Hepatocyte (in vitro differentiated cells): Measurements from ENCODE around the gene SAMD13. TPM values are rescaled to one million over a fixed set of nuclear protein-coding genes. Genes with fewer than 3 reads are reported as not detected.

ENCODE experiments used
- DNase-seq: peaks from one replicate; pipeline ENCODE4 v3.0.0-alpha.2; 2016; ENCODE audit warnings: low spot score
- H2AFZ ChIP-seq: fragments of 200-600 bp; sonication (generic); 2 replicates; pipeline ENCODE4 v1.6.0; 2016; ENCODE audit warnings: antibody characterized with exemption, mild to moderate bottlenecking
- H3K27ac ChIP-seq: fragments of 200-600 bp; sonication (generic); 2 replicates; pipeline ENCODE4 v1.5.1; 2016; ENCODE audit warnings: mild to moderate bottlenecking
- H3K27me3 ChIP-seq: fragments of 200-600 bp; sonication (generic); 2 replicates; pipeline ENCODE4 v1.6.1; 2016
- H3K36me3 ChIP-seq: fragments of 200-600 bp; sonication (generic); replicated peaks from 2 replicates; pipeline ENCODE4 v1.5.1; 2016; ENCODE audit warnings: low read depth; ENCODE audit not compliant: insufficient read depth
- H3K4me1 ChIP-seq: fragments of 200-600 bp; sonication (generic); 2 replicates; pipeline ENCODE4 v1.5.1; 2016; ENCODE audit warnings: mild to moderate bottlenecking, moderate library complexity; ENCODE audit not compliant: insufficient read depth
- H3K4me2 ChIP-seq: fragments of 200-600 bp; sonication (generic); 2 replicates; pipeline ENCODE4 v1.6.0; 2016
- H3K4me3 ChIP-seq: fragments of 200-600 bp; sonication (generic); 2 replicates; pipeline ENCODE4 v1.5.1; 2016; ENCODE audit warnings: mild to moderate bottlenecking
- H3K79me2 ChIP-seq: fragments of 200-600 bp; sonication (generic); 2 replicates; pipeline ENCODE4 v1.6.0; 2017; ENCODE audit warnings: mild to moderate bottlenecking
- H3K9me2 ChIP-seq: fragments of 200-600 bp; sonication (generic); replicated peaks from 2 replicates; pipeline ENCODE4 v1.6.0; 2017; ENCODE audit warnings: mild to moderate bottlenecking; ENCODE audit not compliant: insufficient read depth
- H3K9me3 ChIP-seq: fragments of 200-600 bp; sonication (generic); 2 replicates; pipeline ENCODE4 v1.5.1; 2016; ENCODE audit warnings: low read depth, mild to moderate bottlenecking
- H4K20me1 ChIP-seq: fragments of 200-600 bp; sonication (generic); 2 replicates; pipeline ENCODE4 v1.6.0; 2016; ENCODE audit warnings: mild to moderate bottlenecking; ENCODE audit not compliant: insufficient read depth, poor library complexity, severe bottlenecking
- CTCF ChIP-seq: fragments of 200-600 bp; sonication (generic); IDR thresholded peaks from 2 replicates; pipeline ENCODE4 v1.5.1; 2016; ENCODE audit warnings: antibody characterized with exemption, mild to moderate bottlenecking; ENCODE audit not compliant: poor library complexity
- EZH2 ChIP-seq: fragments of 200-600 bp; sonication (generic); IDR thresholded peaks from 2 replicates; pipeline ENCODE4 v1.6.1; 2016; ENCODE audit warnings: antibody characterized with exemption, mild to moderate bottlenecking, borderline replicate concordance
- EZH2phosphoT487 ChIP-seq: fragments of 200-600 bp; sonication (generic); IDR thresholded peaks from one replicate; pipeline ENCODE4 v1.6.1; 2018; ENCODE audit warnings: antibody characterized with exemption, mild to moderate bottlenecking, low read depth, moderate library complexity; ENCODE audit not compliant: unreplicated experiment, severe bottlenecking
- WGBS: methylation state at CpG from one replicate; pipeline ENCODE4 v1.1.6; 2016; ENCODE audit warnings: low lambda C conversion rate; ENCODE audit errors: missing lambda C conversion rate; 5-methylcytosine and 5-hydroxymethylcytosine counted together
- polyA plus RNA-seq: library from polyadenylated mRNA; unstranded; fragments of >200 nt; fragmentation: Nextera tagmentation; extraction: Ambion mirVana; gene quantifications from 2 replicates; pipeline ENCODE4 v1.2.1, GENCODE V29; 2016
- total RNA-seq: library from RNA; depleted of rRNA; stranded (reverse); fragments of >200 nt; gene quantifications from 2 replicates; pipeline ENCODE4 v1.2.3, GENCODE V29; 2014

SAMD13 gene
- 1.3 and 2.4 TPM in 2 replicates for total RNA-seq
- 0.88 and 2.6 TPM in 2 replicates for polyA plus RNA-seq

- Histone ChIP-seq H3K4me1 (peaks cover 28% of the 10 kb centered on the region), H3K79me2 (no peaks in the 10 kb centered on the region), H4K20me1 (no peaks in the 10 kb centered on the region), H3K9me2 (no peaks in the 10 kb centered on the region), H2AFZ (peak within 1 kb of the TSS; percentile 76), H3K27me3 (no peaks in the 10 kb centered on the region), H3K27ac (peak within 1 kb of the TSS; percentile 69), H3K9me3 (no peaks in the 10 kb centered on the region), H3K4me3 (peak within 1 kb of the TSS; percentile 5), H3K36me3 (no peaks in the 10 kb centered on the region), H3K4me2 (peak within 1 kb of the TSS; percentile 72)
- peak; percentile 70 for DNase-seq
- TF ChIP-seq EZH2phosphoT487, result no peak
- no peak for TF ChIP-seq EZH2
- no peak for TF ChIP-seq CTCF
- WGBS, result 54% methylated on average over 5 of the region's 5 CpGs
These were observed at the start of gene SAMD13 for GRCh38 chr1:84301004-84301784. SAMD13 (plus strand) TSS chr1:84301708; CDS start chr1:84303235, 1,527 bp downstream.

GRCh38 chr1:84253036-84253435, 48.5 kb upstream of the SAMD13 start:
- TF ChIP-seq EZH2phosphoT487 (no peak), CTCF (no peak), EZH2 (no peak)
- no peak for DNase-seq
- Histone ChIP-seq H3K4me3 (no peak overlapping the region), H3K79me2 (no peaks in the 10 kb centered on the region), H2AFZ (no peak overlapping the region), H3K9me2 (no peaks in the 10 kb centered on the region), H3K4me1 (no peaks in the 10 kb centered on the region), H3K27me3 (no peaks in the 10 kb centered on the region), H3K27ac (no peak overlapping the region), H4K20me1 (no peaks in the 10 kb centered on the region), H3K9me3 (no peaks in the 10 kb centered on the region), H3K36me3 (no peaks in the 10 kb centered on the region), H3K4me2 (no peak overlapping the region)
- WGBS, result 89% methylated on average over 2 of the region's 2 CpGs

- peak; percentile 28 for DNase-seq
- Histone ChIP-seq H2AFZ (no peak overlapping the region), H4K20me1 (no peaks in the 10 kb centered on the region), H3K4me3 (no peak overlapping the region), H3K9me2 (no peaks in the 10 kb centered on the region), H3K27ac (no peak overlapping the region), H3K27me3 (no peaks in the 10 kb centered on the region), H3K79me2 (no peaks in the 10 kb centered on the region), H3K4me1 (no peaks in the 10 kb centered on the region), H3K4me2 (no peak overlapping the region), H3K36me3 (no peaks in the 10 kb centered on the region), H3K9me3 (no peaks in the 10 kb centered on the region)
- TF ChIP-seq CTCF (no peak), EZH2 (no peak), EZH2phosphoT487 (no peak)
- WGBS, result 63% methylated on average over 4 of the region's 4 CpGs
These were observed 47.6 kb upstream of the SAMD13 start for GRCh38 chr1:84253891-84254290.
